NCI-H226 (cell line): ENCODE results near the gene PEX26.
"Not testable (repeated sequence)": the region's sequence is repeated elsewhere in the genome, so short reads cannot be mapped to it uniquely, and the experiment has no call there.

Source experiments
- DNase-seq: peaks from one replicate; pipeline ENCODE4 v3.0.0-alpha.2; 2015

The PEX26 gene

GRCh38 chr22:18121954-18122554 is 44.3 kb downstream of the PEX26 start:
- no peak for DNase-seq

GRCh38 chr22:18123476-18124025 is 45.8 kb downstream of the PEX26 start:
- DNase-seq = not testable (repeated sequence)

- no peak for DNase-seq
Measured at GRCh38 chr22:18126606-18127005, 48.8 kb downstream of the PEX26 start.

GRCh38 chr22:18130018-18130417 is 52.2 kb downstream of the PEX26 start:
- DNase-seq = no peak

- DNase-seq = no peak
Measured at GRCh38 chr22:18130699-18131429, 53.1 kb downstream of the PEX26 start.

GRCh38 chr22:18133452-18133851 is 55.7 kb downstream of the PEX26 start:
- no peak for DNase-seq

- no peak for DNase-seq
Measured at GRCh38 chr22:18136563-18137320, 59.0 kb downstream of the PEX26 start.

- DNase-seq = not testable (repeated sequence)
Measured at GRCh38 chr22:18141004-18141403, 63.2 kb downstream of the PEX26 start.

- DNase-seq = no peak
Measured at GRCh38 chr22:18144105-18144504, 66.3 kb downstream of the PEX26 start.

- no peak for DNase-seq
Measured at GRCh38 chr22:18145676-18146388, 68.0 kb downstream of the PEX26 start.

GRCh38 chr22:18146389-18146753 is 68.6 kb downstream of the PEX26 start:
- no peak for DNase-seq

GRCh38 chr22:18147791-18148190 is 70.0 kb downstream of the PEX26 start:
- DNase-seq = no peak

GRCh38 chr22:18148293-18148965 is 70.6 kb downstream of the PEX26 start:
- DNase-seq = no peak

- DNase-seq = no peak
Measured at GRCh38 chr22:18152519-18152918, 74.7 kb downstream of the PEX26 start.

GRCh38 chr22:18154821-18155390 is 77.1 kb downstream of the PEX26 start:
- no peak for DNase-seq
